IMR-90 (cell line): ENCODE results near the gene KLHL29. TPM values are rescaled to one million over a fixed set of nuclear protein-coding genes. Genes with fewer than 3 reads are reported as not detected.
A peak's percentile ranks its signal among the peaks of the same experiment; 100 is the strongest.

Source experiments
- ATAC-seq: fragments of 200-7000 bp; cut with Tn5 transposase; 2 replicates; pipeline ENCODE4 v1.9.1; 2020; ENCODE audit warnings: low read depth, mild to moderate bottlenecking, moderate library complexity
- BruUV-seq: library from RNA; stranded (reverse); fragments of 400-500 nt; replicated peaks from 2 replicates; lab custom pipeline; 2021; lab: Mats Ljungman, UMichigan
- CTCF ChIA-PET: fragments of 300-600 bp; formaldehyde crosslinking; extraction: SDS; loops from one replicate; lab custom pipeline; 2021; ENCODE audit warnings: antibody characterized with exemption; lab: Yijun Ruan, JAX
- POLR2A ChIA-PET: fragments of 300-600 bp; sonication (Branson Sonifier 250); formaldehyde crosslinking; loops from one replicate; lab custom pipeline; 2022; ENCODE audit warnings: antibody characterized with exemption; ENCODE audit not compliant: unreplicated experiment; lab: Charles Lee
- DNase-seq: peaks from one replicate; pipeline ENCODE4 v3.0.0; 2013
- H2AFZ ChIP-seq: replicated peaks from 2 replicates; pipeline ENCODE3; 2013; ENCODE audit warnings: low read length, mild to moderate bottlenecking; ENCODE audit not compliant: poor library complexity
- H2AK5ac ChIP-seq: 2 replicates; pipeline ENCODE4 v1.6.1; 2013; ENCODE audit warnings: low read depth, low read length, inconsistent platforms
- H2AK9ac ChIP-seq: replicated peaks from 2 replicates; pipeline ENCODE3; 2013; ENCODE audit warnings: mild to moderate bottlenecking, low read depth, low read length, moderate library complexity; ENCODE audit not compliant: poor library complexity
- H2BK120ac ChIP-seq: 2 replicates; pipeline ENCODE4 v1.6.1; 2013; ENCODE audit warnings: low read depth, low read length, inconsistent platforms
- H2BK15ac ChIP-seq: 3 replicates; pipeline ENCODE4 v1.6.1; 2013; ENCODE audit warnings: low read depth, low read length, inconsistent platforms
- H2BK20ac ChIP-seq: 2 replicates; pipeline ENCODE4 v1.6.1; 2013; ENCODE audit warnings: low read depth, mild to moderate bottlenecking, inconsistent platforms, low read length, moderate library complexity
- H2BK5ac ChIP-seq: 2 replicates; pipeline ENCODE4 v1.6.1; 2013; ENCODE audit warnings: mild to moderate bottlenecking, low read depth, low read length, inconsistent platforms; ENCODE audit not compliant: poor library complexity, severe bottlenecking
- H3K14ac ChIP-seq: replicated peaks from 2 replicates; pipeline ENCODE4 v1.6.1; 2013; ENCODE audit warnings: low read depth, low read length, inconsistent platforms
- H3K18ac ChIP-seq: 2 replicates; pipeline ENCODE4 v1.6.1; 2013; ENCODE audit warnings: low read depth, low read length, control low read depth
- H3K23ac ChIP-seq: 2 replicates; pipeline ENCODE4 v1.6.1; 2013; ENCODE audit warnings: low read depth, low read length, inconsistent platforms
- H3K27ac ChIP-seq: 2 replicates; pipeline ENCODE4 v1.5.1; 2013; ENCODE audit warnings: mild to moderate bottlenecking, control low read depth, low read length; ENCODE audit not compliant: insufficient read depth
- H3K27me3 ChIP-seq: 2 replicates; pipeline ENCODE4 v1.6.1; 2013; ENCODE audit warnings: low read length; ENCODE audit not compliant: control insufficient read depth, insufficient read depth
- H3K36me3 ChIP-seq: 2 replicates; pipeline ENCODE4 v1.6.1; 2013; ENCODE audit warnings: low read length, mixed read lengths; ENCODE audit not compliant: control insufficient read depth, insufficient read depth
- H3K4ac ChIP-seq: 2 replicates; pipeline ENCODE4 v1.6.1; 2013; ENCODE audit warnings: low read depth, low read length, inconsistent platforms
- H3K4me1 ChIP-seq: 2 replicates; pipeline ENCODE4 v1.6.1; 2013; ENCODE audit warnings: low read length, mixed read lengths; ENCODE audit not compliant: control insufficient read depth, insufficient read depth
- H3K4me2 ChIP-seq: 2 replicates; pipeline ENCODE4 v1.6.1; 2013; ENCODE audit warnings: low read depth, mild to moderate bottlenecking, control low read depth, low read length, moderate library complexity
- H3K4me3 ChIP-seq: 2 replicates; pipeline ENCODE4 v1.5.1; 2013; ENCODE audit warnings: low read depth, mild to moderate bottlenecking, control low read depth, low read length, moderate library complexity; ENCODE audit not compliant: insufficient read depth
- H3K56ac ChIP-seq: 2 replicates; pipeline ENCODE4 v1.6.1; 2013; ENCODE audit warnings: low read length, inconsistent platforms; ENCODE audit not compliant: insufficient read depth; ENCODE audit errors: extremely low read depth
- H3K79me1 ChIP-seq, 2 experiments: 2 replicates each; pipeline ENCODE4 v1.6.1; 2013; ENCODE audit warnings: low read length in 2 of 2, inconsistent platforms in 1 of 2, low read depth in 1 of 2
- H3K9ac ChIP-seq: 2 replicates; pipeline ENCODE4 v1.6.1; 2013; ENCODE audit warnings: low read depth, low read length, control low read depth
- H3K9me1 ChIP-seq: 2 replicates; pipeline ENCODE4 v1.6.1; 2013; ENCODE audit warnings: low read length, inconsistent platforms; ENCODE audit not compliant: insufficient read depth
- H3K9me3 ChIP-seq: 2 replicates; pipeline ENCODE4 v1.6.1; 2013; ENCODE audit warnings: low read length; ENCODE audit not compliant: control insufficient read depth, insufficient read depth
- H4K20me1 ChIP-seq: 2 replicates; pipeline ENCODE4 v1.6.1; 2013; ENCODE audit warnings: low read length, inconsistent platforms; ENCODE audit not compliant: insufficient read depth
- H4K5ac ChIP-seq: 2 replicates; pipeline ENCODE4 v1.6.1; 2013; ENCODE audit warnings: mild to moderate bottlenecking, low read depth, low read length, control low read depth
- H4K8ac ChIP-seq, 2 experiments: 2 replicates each; pipeline ENCODE4 v1.6.1; 2013; ENCODE audit warnings: low read depth in 2 of 2, low read length in 2 of 2, control low read depth in 1 of 2, inconsistent platforms in 1 of 2
- H4K91ac ChIP-seq: 2 replicates; pipeline ENCODE4 v1.6.1; 2013; ENCODE audit warnings: low read depth, low read length, inconsistent platforms; ENCODE audit not compliant: insufficient read depth
- SMC3 ChIP-seq: fragments of 150-350 bp; IDR thresholded peaks from 2 replicates; pipeline ENCODE4 v1.6.1; 2016; ENCODE audit warnings: low read depth, mild to moderate bottlenecking, antibody characterized with exemption, low read length, moderate library complexity
- WGBS, 2 experiments: methylation state at CpG; one replicate each; pipeline versions ENCODE4 v1.1.5 to v1.1.7; 2013; ENCODE audit warnings: missing lambda C conversion rate in 2 of 2; ENCODE audit not compliant: insufficient read length in 1 of 2; ENCODE audit errors: extremely low coverage in 2 of 2; 5-methylcytosine and 5-hydroxymethylcytosine counted together
- dilution Hi-C: fragments of 300-500 bp; cut with HindIII; formaldehyde crosslinking; loops from one replicate; pipeline ENCODE4 v1.14.3; 2018; ENCODE audit warnings: low sequenced_read_pairs; ENCODE audit not compliant: unreplicated experiment
- in situ Hi-C: fragments of 300-500 bp; cut with MboI; formaldehyde crosslinking; loops from 3 replicates; pipeline ENCODE4 v1.14.3; 2019; ENCODE audit warnings: low sequenced_read_pairs, inconsistent platforms, mixed read lengths
- intact Hi-C: fragments of 100-400 bp; cut with micrococcal nuclease; formaldehyde crosslinking; loops from 2 replicates; pipeline ENCODE4 v1.10.0; 2022
- polyA plus RNA-seq, 3 experiments: library from polyadenylated mRNA; depleted of rRNA; stranded (reverse); fragments of >200 nt; gene quantifications; 2 replicates each; pipeline ENCODE4 v1.2.3, GENCODE V29; 2012; ENCODE audit warnings: low replicate concordance in 1 of 3
- total RNA-seq: library from RNA; depleted of rRNA; stranded (reverse); fragments of >200 nt; gene quantifications from 2 replicates; pipeline ENCODE4 v1.2.3, GENCODE V29; 2012
- TF ChIP-seq, protein P1 (sequence below): fragments of 150-350 bp; IDR thresholded peaks from 2 replicates; pipeline ENCODE4 v1.6.1; 2016; ENCODE audit warnings: low read depth, mild to moderate bottlenecking, low read length, moderate library complexity, borderline replicate concordance

KLHL29 gene
- total and polyA plus RNA-seq, 2 of the 4 experiments (the other 2 are of a cell fraction), result 2.0 to 8.0 TPM

GRCh38 chr2:23569761-23570365 lies 184.9 kb downstream of the KLHL29 start:
- no peak overlapping the region for H2AFZ ChIP-seq
- ATAC-seq (no peak), DNase-seq (no peak)
- no peak overlapping the region for H3K56ac ChIP-seq
- H3K9me1 ChIP-seq, result peaks cover 12% of the 10 kb centered on the region
- H3K4me3 ChIP-seq, result no peak overlapping the region
- no peak overlapping the region for H2BK120ac ChIP-seq
- H3K14ac ChIP-seq, result 0 out of 2 replicates have a peak overlapping the region, but pooled peaks have one; percentile 52
- H3K23ac ChIP-seq, result 0 out of 2 replicates have a peak overlapping the region, but pooled peaks have one; percentile 41
- TF ChIP-seq, protein P1, sequence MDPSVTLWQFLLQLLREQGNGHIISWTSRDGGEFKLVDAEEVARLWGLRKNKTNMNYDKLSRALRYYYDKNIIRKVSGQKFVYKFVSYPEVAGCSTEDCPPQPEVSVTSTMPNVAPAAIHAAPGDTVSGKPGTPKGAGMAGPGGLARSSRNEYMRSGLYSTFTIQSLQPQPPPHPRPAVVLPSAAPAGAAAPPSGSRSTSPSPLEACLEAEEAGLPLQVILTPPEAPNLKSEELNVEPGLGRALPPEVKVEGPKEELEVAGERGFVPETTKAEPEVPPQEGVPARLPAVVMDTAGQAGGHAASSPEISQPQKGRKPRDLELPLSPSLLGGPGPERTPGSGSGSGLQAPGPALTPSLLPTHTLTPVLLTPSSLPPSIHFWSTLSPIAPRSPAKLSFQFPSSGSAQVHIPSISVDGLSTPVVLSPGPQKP, result no peak
- TF ChIP-seq SMC3, result no peak
- ChIA-PET POLR2A (no interaction called here), CTCF (interaction anchor here (0.6 kb wide), 1 partner anchor 37 kb away, joined by 3 read pairs; no protein-coding TSS in a partner anchor)
- H4K20me1 ChIP-seq, result no peaks in the 10 kb centered on the region; the same call in 1 of the 2 replicates
- H4K8ac ChIP-seq, result 0 out of 4 replicates have a peak overlapping the region, but pooled peaks of 1 of the 2 experiments have one; percentile 28
- no peak overlapping the region for H2BK5ac ChIP-seq
- peak overlapping the region; percentile 47; the same call in 1 of the 2 replicates for H3K4ac ChIP-seq
- H4K5ac ChIP-seq, result no peak overlapping the region
- no peak overlapping the region for H3K27ac ChIP-seq
- H3K18ac ChIP-seq, result no peak overlapping the region
- 77% methylated on average over 9 of the region's 12 CpGs; no CpG with 5 or more reads in 1 of the 2 experiments for WGBS, 2 experiments
- no peaks in the 10 kb centered on the region for H3K9me3 ChIP-seq
- H3K79me1 ChIP-seq, result peaks cover 0 to 8% of the 10 kb centered on the region in 2 experiments; a peak in 1 of 4 replicates
- no peak overlapping the region for H4K91ac ChIP-seq
- dilution Hi-C loops (no loop called here), in situ Hi-C loops (no loop called here), intact Hi-C loops (no loop called here)
- H3K4me2 ChIP-seq, result no peak overlapping the region; the same call in 1 of the 2 replicates
- peaks cover 4% of the 10 kb centered on the region; the same call in 1 of the 2 replicates for H3K4me1 ChIP-seq
- H2AK9ac ChIP-seq, result no peak overlapping the region
- no peak overlapping the region for H3K9ac ChIP-seq
- BruUV-seq, result no TSS peak
- H2BK15ac ChIP-seq, result no peak overlapping the region
- H3K27me3 ChIP-seq, result no peaks in the 10 kb centered on the region
- H2AK5ac ChIP-seq, result no peak overlapping the region
- 0 out of 2 replicates have a peak overlapping the region, but pooled peaks have one; percentile 25 for H2BK20ac ChIP-seq
- H3K36me3 ChIP-seq, result no peaks in the 10 kb centered on the region; the same call in 1 of the 2 replicates
